HepG2 (cell line): ENCODE results near the gene CSTF1. TPM values are rescaled to one million over a fixed set of nuclear protein-coding genes. Genes with fewer than 3 reads are reported as not detected.

ENCODE experiments used
- ATAC-seq: fragments of 200-7000 bp; cut with Tn5 transposase; 3 replicates; pipeline ENCODE4 v1.9.1; 2020; ENCODE audit warnings: mild to moderate bottlenecking, moderate library complexity
- BruUV-seq: library from RNA; stranded (reverse); fragments of 400-500 nt; replicated peaks from 2 replicates; lab custom pipeline; 2021; lab: Mats Ljungman, UMichigan
- CTCF ChIA-PET: fragments of 300-600 bp; formaldehyde crosslinking; extraction: SDS; loops from one replicate; lab custom pipeline; 2021; ENCODE audit warnings: low total read pairs, inconsistent platforms, low intra/inter-chr PET ratio; lab: Yijun Ruan, JAX
- POLR2A ChIA-PET: fragments of 350-600 bp; sonication (Branson Sonifier 250); formaldehyde crosslinking; loops from one replicate; lab custom pipeline; 2020; ENCODE audit warnings: antibody characterized with exemption, inconsistent platforms; lab: Yijun Ruan, JAX
- DNase-seq: peaks from one replicate; pipeline ENCODE4 v3.0.0-alpha.2; 2015; ENCODE audit warnings: low spot score
- FAIRE-seq: peaks from 3 replicates; lab custom pipeline; 2011; peaks lifted over from hg19 to GRCh38; lab: Jason Lieb, UNC
- H2AFZ ChIP-seq: one replicate; pipeline ENCODE4 v1.6.1; 2011; ENCODE audit warnings: low read length, inconsistent platforms
- H3K27ac ChIP-seq: fragments of 300-600 bp; 3 replicates; pipeline ENCODE4 v1.8.0; 2011; ENCODE audit warnings: mixed run types, mild to moderate bottlenecking, mixed read lengths, low read length, inconsistent platforms; ENCODE audit not compliant: insufficient read depth; ENCODE audit errors: extremely low read length
- H3K27me3 ChIP-seq, 2 experiments: fragments of 200-600 bp in 1 of 2; 2 replicates in 1 of 2; 3 replicates in 1 of 2; pipeline versions ENCODE4 v1.6.0 to v1.8.0; 2011; ENCODE audit warnings: low read length in 2 of 2, mild to moderate bottlenecking in 2 of 2, moderate library complexity in 2 of 2, inconsistent platforms in 1 of 2; ENCODE audit not compliant: insufficient read depth in 2 of 2, control insufficient read depth in 1 of 2
- H3K36me3 ChIP-seq, 2 experiments: fragments of 200-600 bp in 1 of 2; replicated peaks in 1 of 2; 2 replicates in 1 of 2; 3 replicates in 1 of 2; pipeline versions ENCODE4 v1.5.1 to v1.8.0; 2011; ENCODE audit warnings: low read length in 2 of 2, inconsistent platforms in 1 of 2; ENCODE audit not compliant: insufficient read depth in 2 of 2, control insufficient read depth in 1 of 2
- H3K4me1 ChIP-seq: 2 replicates; pipeline ENCODE4 v1.5.1; 2012; ENCODE audit warnings: low read length, inconsistent platforms; ENCODE audit not compliant: insufficient read depth
- H3K4me2 ChIP-seq: 2 replicates; pipeline ENCODE4 v1.6.0; 2011; ENCODE audit warnings: low read depth, low read length, inconsistent platforms
- H3K4me3 ChIP-seq, 3 experiments: fragments of 200-600 bp in 1 of 3; sonication (generic), shearing (Covaris generic) in 1 of 3; replicated peaks in 1 of 3; 2 replicates each; pipeline ENCODE4 v1.5.1; 2011 to 2016; ENCODE audit warnings: low read length in 3 of 3, inconsistent platforms in 2 of 3, low read depth in 2 of 3, mild to moderate bottlenecking in 2 of 3, control low read depth in 1 of 3, mixed read lengths in 1 of 3; ENCODE audit not compliant: insufficient read depth in 1 of 3
- H3K79me2 ChIP-seq: one replicate; pipeline ENCODE4 v1.6.1; 2011; ENCODE audit warnings: low read length, inconsistent platforms; ENCODE audit not compliant: insufficient read depth
- H3K9ac ChIP-seq: 2 replicates; pipeline ENCODE4 v1.6.0; 2011; ENCODE audit warnings: mild to moderate bottlenecking, low read depth, low read length, inconsistent platforms; ENCODE audit not compliant: insufficient read depth
- H3K9me3 ChIP-seq: 2 replicates; pipeline ENCODE4 v1.5.1; 2012; ENCODE audit warnings: mild to moderate bottlenecking, low read length
- H4K20me1 ChIP-seq: 2 replicates; pipeline ENCODE4 v1.6.0; 2011; ENCODE audit warnings: inconsistent platforms, mild to moderate bottlenecking, low read length, moderate library complexity; ENCODE audit not compliant: insufficient read depth
- ADNP ChIP-seq: sonication (generic); formaldehyde crosslinking; IDR thresholded peaks from 2 replicates; pipeline ENCODE4 v1.4.0; 2020; ENCODE audit warnings: missing genetic modification reagents
- NBN ChIP-seq: fragments of 450-650 bp; conservative IDR thresholded peaks from 2 replicates; pipeline ENCODE4 v1.6.1; 2017
- NFIC ChIP-seq: IDR thresholded peaks from 2 replicates; pipeline ENCODE4 v1.6.1; 2012; ENCODE audit warnings: mild to moderate bottlenecking, low read length, inconsistent platforms
- SMAD9 ChIP-seq: sonication (generic); formaldehyde crosslinking; IDR thresholded peaks from 2 replicates; pipeline ENCODE4 v1.5.1; 2020; ENCODE audit warnings: mild to moderate bottlenecking, missing genetic modification reagents
- TBX2 ChIP-seq: sonication (generic); formaldehyde crosslinking; IDR thresholded peaks from 2 replicates; pipeline ENCODE4 v1.5.0; 2020; ENCODE audit warnings: missing genetic modification reagents, mild to moderate bottlenecking, borderline replicate concordance
- ZNF260 ChIP-seq: sonication (generic); formaldehyde crosslinking; IDR thresholded peaks from 2 replicates; pipeline ENCODE4 v1.4.0; 2020; ENCODE audit warnings: missing genetic modification reagents, low read depth, mild to moderate bottlenecking, borderline replicate concordance
- ZNF430 ChIP-seq: sonication (generic); formaldehyde crosslinking; IDR thresholded peaks from 2 replicates; pipeline ENCODE4 v1.9.0; 2021; ENCODE audit warnings: mild to moderate bottlenecking, missing genetic modification reagents
- ZNF431 ChIP-seq: sonication (generic); formaldehyde crosslinking; IDR thresholded peaks from 2 replicates; pipeline ENCODE4 v1.9.0; 2022; ENCODE audit warnings: missing genetic modification reagents, low read depth, mild to moderate bottlenecking, borderline replicate concordance
- WGBS: methylation state at CpG from one replicate; pipeline ENCODE4 v1.1.6; 2017; ENCODE audit warnings: low lambda C conversion rate; 5-methylcytosine and 5-hydroxymethylcytosine counted together
- in situ Hi-C: cut with HindIII; loops from 2 replicates; pipeline ENCODE4 v1.10.0; 2017; ENCODE audit warnings: low pct_unique_long_range_greater_than_20kb; ENCODE audit not compliant: extremely low pct_ligation_motif_present
- intact Hi-C: fragments of 100-400 bp; cut with micrococcal nuclease; formaldehyde crosslinking; loops from one replicate; pipeline ENCODE4 v1.10.0; 2022; ENCODE audit not compliant: unreplicated experiment
- polyA plus RNA-seq, 8 experiments: library from polyadenylated mRNA; depleted of rRNA in 3 of 8; stranded (reverse) in 7 of 8; unstranded in 1 of 8; fragments of >200 nt; fragmentation: Illumina TruSeq in 4 of 8; extraction: Trizol in 4 of 8; gene quantifications; 2 replicates each; pipeline versions ENCODE4 v1.2.1 to v1.2.3, GENCODE V29; 2011 to 2016; ENCODE audit warnings: low read depth in 4 of 8, missing spikeins in 1 of 8, mixed read lengths in 1 of 8; ENCODE audit not compliant: insufficient read depth in 1 of 8
- total RNA-seq, 5 experiments: library from RNA; depleted of rRNA; stranded (reverse); fragments of >200 nt; fragmentation: Illumina TruSeq; extraction: Trizol; gene quantifications; 2 replicates each; pipeline ENCODE4 v1.2.3, GENCODE V29; 2016; ENCODE audit warnings: low read depth in 1 of 5
- TF ChIP-seq, protein P1 (sequence below), 2 experiments: sonication (generic) in 1 of 2; formaldehyde crosslinking in 1 of 2; IDR thresholded peaks; 2 replicates each; pipeline versions ENCODE4 v1.6.1 to v1.9.0; 2014 to 2022; ENCODE audit warnings: antibody characterized with exemption in 1 of 2, borderline replicate concordance in 1 of 2, inconsistent platforms in 1 of 2, low read depth in 1 of 2, missing genetic modification reagents in 1 of 2
- TF ChIP-seq, protein P2 (sequence below): IDR thresholded peaks from 2 replicates; pipeline ENCODE4 v1.6.1; 2016; ENCODE audit warnings: missing biosample characterization, missing genetic modification reagents, low read depth
- TF ChIP-seq, protein P3 (sequence below): sonication (generic); formaldehyde crosslinking; IDR thresholded peaks from 2 replicates; pipeline ENCODE4 v1.4.0; 2020; ENCODE audit warnings: missing genetic modification reagents

Gene CSTF1
- total and polyA plus RNA-seq, 2 of the 13 experiments (the other 11 are each of a cell fraction or from before 2014, with no cell fraction given) = 70.9 to 100 TPM

DNA sequence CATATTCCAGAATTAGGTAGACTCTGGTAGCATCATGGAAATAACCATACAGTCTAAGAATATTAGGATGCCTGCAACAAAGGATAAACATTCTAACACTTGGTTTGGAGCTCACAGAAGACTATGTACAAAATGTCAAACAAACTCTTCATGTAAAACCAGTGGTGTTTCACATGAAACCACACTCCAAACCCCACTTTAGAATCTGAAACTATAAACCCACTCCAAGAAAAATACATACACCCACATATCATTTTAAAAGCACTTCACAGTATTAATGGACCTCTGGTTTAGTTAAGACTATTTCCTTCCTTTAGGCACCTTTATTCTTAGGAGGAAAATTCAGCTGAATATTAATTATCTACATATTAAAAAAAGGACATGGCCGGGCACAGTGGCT lies 10.9 kb upstream of the CSTF1 start:
- intact Hi-C loops = no loop called here
- DNase-seq = no peak
- TF ChIP-seq ZNF430 (no peak), NBN (no peak), SMAD9 (CRISPR knock-in tag) (no peak), NFIC (no peak), ZNF260 (CRISPR knock-in tag) (no peak), TBX2 (CRISPR knock-in tag) (no peak), ADNP (no peak), ZNF431 (no peak)
- TF ChIP-seq, protein P1, sequence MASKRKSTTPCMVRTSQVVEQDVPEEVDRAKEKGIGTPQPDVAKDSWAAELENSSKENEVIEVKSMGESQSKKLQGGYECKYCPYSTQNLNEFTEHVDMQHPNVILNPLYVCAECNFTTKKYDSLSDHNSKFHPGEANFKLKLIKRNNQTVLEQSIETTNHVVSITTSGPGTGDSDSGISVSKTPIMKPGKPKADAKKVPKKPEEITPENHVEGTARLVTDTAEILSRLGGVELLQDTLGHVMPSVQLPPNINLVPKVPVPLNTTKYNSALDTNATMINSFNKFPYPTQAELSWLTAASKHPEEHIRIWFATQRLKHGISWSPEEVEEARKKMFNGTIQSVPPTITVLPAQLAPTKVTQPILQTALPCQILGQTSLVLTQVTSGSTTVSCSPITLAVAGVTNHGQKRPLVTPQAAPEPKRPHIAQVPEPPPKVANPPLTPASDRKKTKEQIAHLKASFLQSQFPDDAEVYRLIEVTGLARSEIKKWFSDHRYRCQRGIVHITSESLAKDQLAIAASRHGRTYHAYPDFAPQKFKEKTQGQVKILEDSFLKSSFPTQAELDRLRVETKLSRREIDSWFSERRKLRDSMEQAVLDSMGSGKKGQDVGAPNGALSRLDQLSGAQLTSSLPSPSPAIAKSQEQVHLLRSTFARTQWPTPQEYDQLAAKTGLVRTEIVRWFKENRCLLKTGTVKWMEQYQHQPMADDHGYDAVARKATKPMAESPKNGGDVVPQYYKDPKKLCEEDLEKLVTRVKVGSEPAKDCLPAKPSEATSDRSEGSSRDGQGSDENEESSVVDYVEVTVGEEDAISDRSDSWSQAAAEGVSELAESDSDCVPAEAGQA (IDR thresholded peaks at IDR 0.05; ENCODE audit: low read depth) = no peak
- TF ChIP-seq, protein P1 (CRISPR knock-in tag; IDR thresholded peaks at IDR 0.05; ENCODE audit: borderline replicate concordance) = no peak
- TF ChIP-seq, protein P2, sequence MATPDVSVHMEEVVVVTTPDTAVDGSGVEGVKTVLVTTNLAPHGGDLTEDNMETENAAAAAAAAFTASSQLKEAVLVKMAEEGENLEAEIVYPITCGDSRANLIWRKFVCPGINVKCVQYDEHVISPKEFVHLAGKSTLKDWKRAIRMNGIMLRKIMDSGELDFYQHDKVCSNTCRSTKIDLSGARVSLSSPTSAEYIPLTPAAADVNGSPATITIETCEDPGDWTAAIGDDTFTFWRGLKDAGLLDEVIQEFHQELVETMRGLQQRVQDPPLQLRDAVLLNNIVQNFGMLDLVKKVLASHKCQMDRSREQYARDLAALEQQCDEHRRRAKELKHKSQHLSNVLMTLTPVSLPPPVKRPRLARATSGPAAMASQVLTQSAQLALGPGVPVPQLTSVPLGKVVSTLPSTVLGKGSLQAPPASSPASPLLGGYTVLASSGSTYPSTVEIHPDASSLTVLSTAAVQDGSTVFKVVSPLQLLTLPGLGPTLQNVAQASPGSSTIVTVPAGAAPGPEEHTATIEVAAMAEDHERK = no peak
- TF ChIP-seq, protein P3, sequence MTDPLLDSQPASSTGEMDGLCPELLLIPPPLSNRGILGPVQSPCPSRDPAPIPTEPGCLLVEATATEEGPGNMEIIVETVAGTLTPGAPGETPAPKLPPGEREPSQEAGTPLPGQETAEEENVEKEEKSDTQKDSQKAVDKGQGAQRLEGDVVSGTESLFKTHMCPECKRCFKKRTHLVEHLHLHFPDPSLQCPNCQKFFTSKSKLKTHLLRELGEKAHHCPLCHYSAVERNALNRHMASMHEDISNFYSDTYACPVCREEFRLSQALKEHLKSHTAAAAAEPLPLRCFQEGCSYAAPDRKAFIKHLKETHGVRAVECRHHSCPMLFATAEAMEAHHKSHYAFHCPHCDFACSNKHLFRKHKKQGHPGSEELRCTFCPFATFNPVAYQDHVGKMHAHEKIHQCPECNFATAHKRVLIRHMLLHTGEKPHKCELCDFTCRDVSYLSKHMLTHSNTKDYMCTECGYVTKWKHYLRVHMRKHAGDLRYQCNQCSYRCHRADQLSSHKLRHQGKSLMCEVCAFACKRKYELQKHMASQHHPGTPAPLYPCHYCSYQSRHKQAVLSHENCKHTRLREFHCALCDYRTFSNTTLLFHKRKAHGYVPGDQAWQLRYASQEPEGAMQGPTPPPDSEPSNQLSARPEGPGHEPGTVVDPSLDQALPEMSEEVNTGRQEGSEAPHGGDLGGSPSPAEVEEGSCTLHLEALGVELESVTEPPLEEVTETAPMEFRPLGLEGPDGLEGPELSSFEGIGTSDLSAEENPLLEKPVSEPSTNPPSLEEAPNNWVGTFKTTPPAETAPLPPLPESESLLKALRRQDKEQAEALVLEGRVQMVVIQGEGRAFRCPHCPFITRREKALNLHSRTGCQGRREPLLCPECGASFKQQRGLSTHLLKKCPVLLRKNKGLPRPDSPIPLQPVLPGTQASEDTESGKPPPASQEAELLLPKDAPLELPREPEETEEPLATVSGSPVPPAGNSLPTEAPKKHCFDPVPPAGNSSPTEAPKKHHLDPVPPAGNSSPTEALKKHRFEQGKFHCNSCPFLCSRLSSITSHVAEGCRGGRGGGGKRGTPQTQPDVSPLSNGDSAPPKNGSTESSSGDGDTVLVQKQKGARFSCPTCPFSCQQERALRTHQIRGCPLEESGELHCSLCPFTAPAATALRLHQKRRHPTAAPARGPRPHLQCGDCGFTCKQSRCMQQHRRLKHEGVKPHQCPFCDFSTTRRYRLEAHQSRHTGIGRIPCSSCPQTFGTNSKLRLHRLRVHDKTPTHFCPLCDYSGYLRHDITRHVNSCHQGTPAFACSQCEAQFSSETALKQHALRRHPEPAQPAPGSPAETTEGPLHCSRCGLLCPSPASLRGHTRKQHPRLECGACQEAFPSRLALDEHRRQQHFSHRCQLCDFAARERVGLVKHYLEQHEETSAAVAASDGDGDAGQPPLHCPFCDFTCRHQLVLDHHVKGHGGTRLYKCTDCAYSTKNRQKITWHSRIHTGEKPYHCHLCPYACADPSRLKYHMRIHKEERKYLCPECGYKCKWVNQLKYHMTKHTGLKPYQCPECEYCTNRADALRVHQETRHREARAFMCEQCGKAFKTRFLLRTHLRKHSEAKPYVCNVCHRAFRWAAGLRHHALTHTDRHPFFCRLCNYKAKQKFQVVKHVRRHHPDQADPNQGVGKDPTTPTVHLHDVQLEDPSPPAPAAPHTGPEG (CRISPR knock-in tag) = no peak
- TF ChIP-seq, all 625 proteins: peak for 0
- FAIRE-seq (no peak), ATAC-seq (no peak)
- peaks cover 19% of the 10 kb centered on the region for H3K4me1 ChIP-seq
- no peaks in the 10 kb centered on the region for H4K20me1 ChIP-seq
- H2AFZ ChIP-seq = no peak overlapping the region
- H3K27ac ChIP-seq = no peak overlapping the region
- no peak overlapping the region for H3K4me3 ChIP-seq
- no peak overlapping the region for H3K9ac ChIP-seq
- CTCF ChIA-PET = no interaction called here
- POLR2A ChIA-PET = interaction anchor here (3.6 kb wide), 1 partner anchor 11 kb away, joined by 17 read pairs; the partner anchor contains the start of genes AURKA and CSTF1
- in situ Hi-C loops = no loop called here
- WGBS = 95% methylated on average over 1 of the region's 1 CpG
- H3K36me3 ChIP-seq = peaks cover 38 to 83% of the 10 kb centered on the region in 2 experiments
- no peaks in the 10 kb centered on the region for H3K9me3 ChIP-seq
- H3K27me3 ChIP-seq = no peaks in the 10 kb centered on the region
- H3K79me2 ChIP-seq = peaks cover 68% of the 10 kb centered on the region
- no peak overlapping the region for H3K4me2 ChIP-seq
- no TSS peak for BruUV-seq
